Kasumi-1 (cell line): Measurements from ENCODE around the gene FBXO11.

ENCODE experiments used
- DNase-seq, 2 experiments: peaks; one replicate each; lab custom pipeline; 2025; lab: John Stamatoyannopoulos, UW

The FBXO11 gene

DNA sequence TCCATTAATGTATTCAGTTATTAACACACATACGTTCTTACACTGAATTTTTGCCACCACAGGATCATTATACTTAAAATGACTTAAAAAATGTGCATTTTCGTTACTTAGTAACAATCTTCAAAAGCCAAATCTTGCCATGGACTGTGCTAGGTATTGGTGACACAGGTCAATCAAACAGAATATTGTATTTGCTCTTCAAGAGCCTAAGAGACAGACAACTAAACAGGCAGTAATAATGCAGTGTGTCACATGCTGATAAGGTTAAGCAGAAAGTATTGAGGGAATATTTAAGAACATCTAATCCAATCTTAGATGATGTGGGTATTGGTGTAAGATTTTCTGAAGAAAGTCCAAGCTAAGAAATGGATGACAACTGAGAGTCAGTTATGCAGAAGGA lies 56.9 kb downstream of the FBXO11 start:
- DNase-seq: no peak

DNA sequence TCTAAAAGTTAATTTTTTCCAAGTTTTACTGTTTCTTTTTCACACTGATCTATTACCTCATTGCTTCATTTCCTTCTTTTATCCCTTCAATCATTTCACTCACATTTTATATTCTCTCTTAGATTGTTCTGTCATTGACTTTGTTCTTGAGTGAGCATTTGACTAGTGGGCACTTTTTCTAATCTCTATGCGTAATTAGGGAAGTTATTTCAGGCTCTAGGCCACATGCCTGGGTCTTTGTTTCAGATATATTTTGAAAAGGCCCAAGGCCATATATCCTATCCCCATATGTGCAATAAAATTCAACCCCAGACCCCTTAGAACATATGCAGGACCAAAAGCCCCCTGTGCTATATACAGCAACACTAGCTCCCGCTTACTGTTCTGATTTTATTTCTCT lies 62.1 kb downstream of the FBXO11 start:
- no peak for DNase-seq

DNA sequence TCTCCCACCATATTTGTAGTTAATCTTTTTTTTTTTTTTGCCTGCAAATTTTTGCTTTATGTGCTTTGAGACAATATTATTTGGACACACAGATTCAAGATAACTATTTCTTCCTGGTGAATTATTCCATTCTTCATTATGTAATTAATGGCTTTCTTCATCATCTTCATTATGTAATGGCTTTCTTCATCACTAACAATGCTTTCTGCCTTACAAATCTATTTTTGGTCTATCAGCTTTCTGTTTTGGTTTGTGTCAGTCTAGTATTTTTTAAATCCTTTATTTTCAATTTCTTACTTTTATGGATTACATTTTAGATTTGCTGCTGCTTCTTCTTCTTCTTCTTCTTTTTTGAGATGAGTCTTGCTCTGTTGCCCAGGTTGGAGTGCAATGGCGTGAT lies 62.9 kb downstream of the FBXO11 start:
- no peak for DNase-seq

DNA sequence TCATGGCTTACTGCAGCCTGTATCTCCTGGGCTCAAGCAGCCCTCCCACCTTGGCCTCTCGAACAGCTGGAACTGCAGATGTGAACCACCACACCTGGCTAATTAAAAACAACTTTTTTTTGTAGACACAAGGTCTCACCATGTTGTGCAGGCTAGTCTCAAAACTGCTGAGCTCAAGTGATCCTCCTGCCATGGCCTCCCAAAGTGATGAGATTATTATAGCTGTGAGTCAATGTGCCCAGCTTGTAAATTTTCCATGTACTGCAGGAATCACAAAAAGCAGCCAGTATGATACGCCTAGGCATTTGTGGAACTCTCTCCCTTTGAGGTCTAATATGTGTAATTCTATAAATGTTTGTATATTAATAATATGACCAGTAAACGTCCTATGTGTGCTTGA lies 63.5 kb downstream of the FBXO11 start:
- no peak for DNase-seq

DNA sequence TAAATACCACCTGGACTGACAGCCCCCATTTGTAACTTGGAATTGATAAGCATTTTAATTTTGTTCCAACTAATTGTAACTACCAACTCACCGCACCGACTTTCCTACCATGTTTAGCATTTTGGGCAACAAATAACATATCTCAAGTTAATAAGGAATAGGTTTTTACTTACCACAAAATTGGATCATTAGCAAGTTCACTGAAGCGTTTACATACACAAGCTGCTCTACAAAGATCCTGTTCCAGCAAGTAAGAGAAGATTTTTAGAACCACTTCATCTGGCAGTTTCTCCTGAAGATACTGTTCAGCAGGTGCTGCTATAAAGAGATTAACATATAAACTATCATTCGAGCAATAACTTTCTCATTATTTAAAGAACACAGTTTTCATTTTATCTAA lies 67.6 kb downstream of the FBXO11 start:
- no peak for DNase-seq

- no peak for DNase-seq
Measured at GRCh38 chr2:47838249-47838648, 68.0 kb downstream of the FBXO11 start.

GRCh38 chr2:47833516-47833968 lies 72.8 kb downstream of the FBXO11 start:
- DNase-seq: no peak

- no peak for DNase-seq
Measured at GRCh38 chr2:47822518-47822917, 83.8 kb downstream of the FBXO11 start.

GRCh38 chr2:47819834-47820233 lies 86.5 kb downstream of the FBXO11 start:
- no peak for DNase-seq

GRCh38 chr2:47818777-47819176 lies 87.5 kb downstream of the FBXO11 start:
- no peak for DNase-seq

- DNase-seq: no peak
Measured at GRCh38 chr2:47815764-47816163, 90.5 kb downstream of the FBXO11 start.

GRCh38 chr2:47811668-47812067 lies 94.6 kb downstream of the FBXO11 start:
- no peak for DNase-seq

GRCh38 chr2:47810850-47811249 lies 95.4 kb downstream of the FBXO11 start:
- DNase-seq: no peak

DNA sequence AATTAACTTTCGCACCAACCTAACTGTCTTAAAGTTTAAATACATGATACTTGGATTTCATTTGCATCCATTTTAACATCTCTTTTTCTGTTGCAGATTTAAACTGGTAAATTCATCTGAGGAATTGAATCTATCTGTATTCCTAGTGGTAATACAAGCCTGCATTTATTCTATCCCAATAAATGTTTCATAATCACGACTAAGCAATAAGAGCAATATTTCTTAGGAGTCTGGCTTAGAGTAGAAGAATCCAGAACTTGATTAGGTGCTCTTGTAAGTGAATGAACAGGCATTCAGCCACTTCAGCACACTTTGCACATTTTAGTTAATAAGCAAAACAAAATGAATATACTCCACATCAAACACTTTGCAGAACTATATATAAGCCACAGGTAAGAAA lies 96.4 kb downstream of the FBXO11 start:
- DNase-seq: no peak

DNA sequence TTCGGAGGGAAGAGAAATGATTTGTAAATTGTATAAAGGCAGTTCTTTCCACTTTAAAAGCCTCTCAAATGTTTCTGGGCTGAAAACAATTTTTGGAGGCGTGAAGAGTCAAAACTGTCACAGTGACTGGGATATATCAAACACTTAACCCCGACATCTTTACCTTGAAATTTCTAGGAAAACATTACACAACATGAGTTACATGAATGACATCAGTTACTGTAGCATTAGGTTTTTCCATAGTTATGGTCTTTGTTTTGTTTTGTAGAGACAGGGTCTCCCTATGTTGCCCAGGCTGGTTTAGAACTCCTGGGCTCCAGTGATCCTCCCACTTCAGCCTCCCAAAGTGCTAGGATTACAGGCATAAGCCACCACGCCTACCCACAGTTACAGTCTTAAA lies 97.7 kb downstream of the FBXO11 start:
- no peak for DNase-seq

GRCh38 chr2:47805850-47806249 lies 100.4 kb downstream of the FBXO11 start:
- DNase-seq: no peak

DNA sequence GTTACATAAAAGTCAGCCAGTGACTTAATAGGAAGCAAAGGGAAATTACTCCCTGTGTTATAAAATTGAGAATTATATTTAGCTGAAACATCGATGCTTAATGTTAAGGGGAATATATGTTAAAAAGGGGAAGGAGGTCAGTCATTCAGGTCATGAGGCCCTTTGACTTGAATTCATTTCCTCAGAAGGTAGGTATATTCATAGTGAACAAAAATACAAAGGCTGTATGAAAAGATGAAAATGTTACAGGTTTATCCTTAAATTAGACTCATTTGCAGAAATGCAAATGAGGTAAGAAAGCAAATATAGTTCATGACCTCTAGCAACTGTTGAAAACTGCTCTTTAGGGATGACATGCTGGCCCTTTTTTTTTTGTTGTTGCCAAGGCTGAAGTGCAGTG lies 102.5 kb downstream of the FBXO11 start:
- DNase-seq: no peak

GRCh38 chr2:47803363-47803762 lies 102.9 kb downstream of the FBXO11 start:
- no peak for DNase-seq

GRCh38 chr2:47801118-47801517 lies 105.2 kb downstream of the FBXO11 start:
- DNase-seq: no peak

DNA sequence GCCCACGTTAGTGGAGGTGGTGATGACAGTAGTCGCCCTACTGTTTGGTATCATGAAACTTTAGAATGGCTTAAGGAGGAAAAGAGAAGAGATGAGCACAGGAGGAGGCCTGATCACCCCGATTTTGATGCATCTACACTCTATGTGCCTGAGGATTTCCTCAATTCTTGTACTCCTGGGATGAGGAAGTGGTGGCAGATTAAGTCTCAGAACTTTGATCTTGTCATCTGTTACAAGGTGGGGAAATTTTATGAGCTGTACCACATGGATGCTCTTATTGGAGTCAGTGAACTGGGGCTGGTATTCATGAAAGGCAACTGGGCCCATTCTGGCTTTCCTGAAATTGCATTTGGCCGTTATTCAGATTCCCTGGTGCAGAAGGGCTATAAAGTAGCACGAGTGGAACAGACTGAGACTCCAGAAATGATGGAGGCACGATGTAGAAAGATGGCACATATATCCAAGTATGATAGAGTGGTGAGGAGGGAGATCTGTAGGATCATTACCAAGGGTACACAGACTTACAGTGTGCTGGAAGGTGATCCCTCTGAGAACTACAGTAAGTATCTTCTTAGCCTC lies 107.2 kb downstream of the FBXO11 start:
- peak in 1 of 2 experiments; percentile 46 for DNase-seq

GRCh38 chr2:47798631-47799030 lies 107.7 kb downstream of the FBXO11 start:
- DNase-seq: peak; percentile 84 to 86

- no peak for DNase-seq
Measured at GRCh38 chr2:47796090-47796697, 110.1 kb downstream of the FBXO11 start.

DNA sequence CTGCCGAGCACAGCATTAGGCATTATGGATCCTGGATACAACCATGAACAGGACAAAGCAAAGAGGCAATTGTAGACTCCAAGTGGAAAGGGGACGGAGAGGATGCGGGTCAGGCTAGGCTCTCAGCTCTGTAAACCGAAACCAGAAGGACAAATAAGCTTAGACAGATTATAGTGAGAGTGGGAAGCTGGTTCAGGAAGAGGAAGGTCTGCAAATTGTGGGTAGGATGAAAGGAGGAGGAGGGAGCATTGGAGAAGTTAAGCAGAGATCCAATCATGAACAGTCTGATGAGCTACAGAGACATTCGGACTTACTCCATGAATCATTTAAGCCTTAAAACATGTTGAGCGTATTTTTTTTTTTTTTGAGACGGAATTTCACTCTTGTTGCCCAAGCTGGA lies 120.3 kb downstream of the FBXO11 start:
- peak; percentile 85 to 90 for DNase-seq

DNA sequence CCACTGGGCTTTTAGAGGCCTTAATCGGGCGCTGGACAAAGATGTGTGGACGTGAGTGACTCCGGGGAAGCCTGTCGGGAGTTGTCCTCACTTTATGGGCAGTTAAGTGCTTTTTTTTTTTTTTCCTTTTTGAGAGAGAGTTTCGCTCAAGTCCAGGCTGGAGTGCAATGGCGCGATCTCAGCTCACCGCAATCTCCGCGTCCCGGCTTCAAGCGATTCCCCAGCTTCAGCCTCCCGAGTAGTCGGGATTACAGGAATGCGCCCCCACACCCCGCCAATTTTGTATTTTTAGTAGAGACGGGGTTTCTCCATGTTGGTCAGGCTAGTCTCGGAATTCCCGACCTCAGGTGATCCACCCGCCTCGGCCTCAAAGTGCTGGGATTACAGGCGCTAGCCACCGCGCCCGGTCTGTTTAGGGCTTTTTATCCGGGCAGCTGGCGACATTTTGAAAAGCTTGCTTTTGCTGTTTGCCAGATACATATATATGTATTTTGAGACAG lies 121.9 kb downstream of the FBXO11 start:
- no peak for DNase-seq
